Middle frontal gyrus (tissue), 1 donor: ENCODE measurements around the gene NUAK1.

Experiments
- DNase-seq: peaks from one replicate; pipeline ENCODE4 v3.0.0-alpha.2; 2015; ENCODE audit warnings: low spot score; ENCODE audit errors: extremely low spot score

Gene NUAK1

DNA sequence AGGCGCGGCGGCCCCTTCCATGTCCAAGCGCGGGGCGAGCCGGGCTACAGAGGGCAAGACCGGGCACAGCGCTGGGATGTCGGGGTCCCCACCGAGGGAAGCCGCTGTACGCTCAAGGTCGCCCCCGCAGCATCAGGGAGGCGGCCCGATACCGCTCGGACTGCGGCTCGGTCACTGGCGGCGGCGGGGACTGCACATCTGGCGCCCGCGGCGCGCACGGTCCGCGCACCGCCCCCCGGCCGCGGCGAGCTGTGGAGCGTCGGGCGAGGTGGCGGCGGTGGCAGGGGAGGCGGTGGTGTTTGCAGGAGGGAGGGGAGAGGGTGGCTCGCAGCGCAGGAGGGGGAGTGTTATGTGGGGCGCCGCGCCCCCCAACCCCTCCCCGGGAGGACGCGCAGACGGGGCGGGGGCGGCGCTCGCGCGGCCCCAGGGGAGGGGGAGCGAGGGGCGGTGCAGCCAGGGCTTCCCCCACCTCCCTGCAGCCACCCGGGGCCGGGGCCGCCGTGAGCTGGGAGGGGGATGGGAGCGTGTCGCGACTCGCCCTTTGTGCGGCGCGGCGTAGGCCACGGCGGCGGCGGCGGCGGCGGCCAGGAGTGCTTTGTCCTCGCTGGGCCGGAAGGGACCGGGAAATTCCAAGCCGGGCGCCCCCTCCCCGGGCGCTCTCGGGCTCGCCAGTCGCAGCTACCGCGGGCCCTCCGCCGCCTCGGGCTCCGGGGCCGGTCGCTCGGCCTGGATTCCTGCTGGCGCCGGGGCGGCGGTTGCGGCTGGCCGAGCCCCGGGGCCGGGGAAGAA lies at the start of gene NUAK1:
TSS of gene NUAK1 (minus strand) at position 322 of the 789 bp plus-strand sequence. CDS start at position 21, 301 bp downstream.
- no peak for DNase-seq

DNA sequence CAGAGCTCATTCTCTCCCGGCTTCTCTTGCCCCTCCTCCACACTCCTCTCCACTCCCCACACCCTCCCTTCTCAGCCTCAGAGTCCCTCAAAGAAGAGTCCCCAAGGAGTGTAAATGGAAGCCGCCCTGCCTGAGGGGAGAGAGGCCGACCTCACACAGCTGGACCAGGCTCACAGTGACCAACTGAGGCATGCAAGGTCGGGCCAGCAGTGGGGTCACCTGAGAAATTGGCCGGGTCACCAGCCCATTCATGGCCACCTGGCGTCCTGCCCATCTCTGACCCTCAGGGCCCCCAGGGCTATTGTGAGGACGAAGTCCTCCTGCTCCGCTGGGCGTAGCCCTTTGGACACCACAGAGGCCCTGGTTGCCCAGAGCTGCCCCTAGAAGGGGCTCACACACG lies 49.5 kb upstream of the NUAK1 start:
- DNase-seq: no peak

DNA sequence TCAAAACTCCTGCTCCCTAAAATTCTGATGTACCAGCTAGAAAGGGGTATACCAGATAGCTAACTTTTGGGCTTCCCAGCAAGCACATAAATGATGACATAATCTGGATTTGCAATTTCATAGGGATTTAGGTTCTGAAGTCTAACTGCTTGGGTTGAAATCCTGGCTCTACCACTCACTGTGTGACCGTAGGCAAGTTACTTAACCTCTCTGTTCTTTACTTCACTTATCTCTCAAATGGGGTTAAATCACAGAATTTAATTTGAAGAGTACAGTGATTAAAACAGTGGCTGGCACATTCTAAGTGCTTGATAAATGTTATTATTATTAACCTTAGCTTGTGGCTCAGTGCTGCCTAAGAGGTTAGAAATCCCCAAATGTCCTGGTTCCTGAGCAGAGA lies 49.1 kb upstream of the NUAK1 start:
- no peak for DNase-seq

DNA sequence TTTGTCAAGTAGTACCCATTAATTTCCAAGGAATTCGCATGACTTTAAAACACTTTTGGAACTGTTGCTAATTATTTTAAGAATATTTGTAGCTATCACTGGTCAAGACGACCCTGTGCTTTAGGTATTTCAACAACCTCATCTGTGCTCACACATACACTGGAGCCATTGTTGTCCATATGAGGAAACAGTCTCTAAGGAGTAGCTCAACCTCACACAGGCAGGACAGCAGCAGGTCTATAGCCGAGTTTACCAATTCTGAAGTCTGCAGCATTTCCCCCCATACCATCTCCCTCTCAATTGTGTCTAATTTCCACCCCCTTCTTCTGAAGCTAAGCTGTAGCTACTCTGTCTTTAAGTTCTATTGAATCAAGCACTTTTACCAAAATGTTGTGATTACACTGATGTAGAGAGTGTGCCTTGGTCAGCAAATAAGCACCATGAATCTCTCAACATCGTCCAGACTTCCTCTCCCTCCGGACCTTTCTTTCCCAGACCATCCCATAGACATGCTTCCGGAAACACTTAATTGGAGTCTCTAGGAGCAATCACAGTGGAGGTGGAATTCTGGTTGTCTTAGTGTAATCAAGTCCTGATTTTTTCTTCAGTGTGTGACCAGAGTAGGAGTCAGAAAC lies 48.5 kb upstream of the NUAK1 start:
- no peak for DNase-seq

DNA sequence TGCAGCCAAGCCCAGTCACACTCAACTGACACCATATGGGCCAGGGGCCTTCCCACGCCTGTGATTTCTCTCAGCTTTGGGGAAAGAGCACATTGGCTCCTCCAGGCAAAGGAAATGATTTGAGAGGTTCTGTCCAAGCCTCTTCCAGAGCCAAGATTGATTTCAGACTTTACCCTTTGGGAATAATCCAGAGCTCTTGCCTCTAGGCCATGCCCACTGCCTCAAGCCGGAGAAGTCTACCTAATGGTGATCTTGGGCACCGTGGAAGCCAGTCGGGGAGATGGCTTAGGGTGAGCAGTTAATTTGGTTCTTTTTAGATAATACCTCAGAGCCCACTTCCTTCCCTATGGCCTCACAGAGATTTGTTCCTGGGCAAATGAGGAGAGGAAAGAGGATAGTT lies 45.0 kb upstream of the NUAK1 start:
- no peak for DNase-seq

DNA sequence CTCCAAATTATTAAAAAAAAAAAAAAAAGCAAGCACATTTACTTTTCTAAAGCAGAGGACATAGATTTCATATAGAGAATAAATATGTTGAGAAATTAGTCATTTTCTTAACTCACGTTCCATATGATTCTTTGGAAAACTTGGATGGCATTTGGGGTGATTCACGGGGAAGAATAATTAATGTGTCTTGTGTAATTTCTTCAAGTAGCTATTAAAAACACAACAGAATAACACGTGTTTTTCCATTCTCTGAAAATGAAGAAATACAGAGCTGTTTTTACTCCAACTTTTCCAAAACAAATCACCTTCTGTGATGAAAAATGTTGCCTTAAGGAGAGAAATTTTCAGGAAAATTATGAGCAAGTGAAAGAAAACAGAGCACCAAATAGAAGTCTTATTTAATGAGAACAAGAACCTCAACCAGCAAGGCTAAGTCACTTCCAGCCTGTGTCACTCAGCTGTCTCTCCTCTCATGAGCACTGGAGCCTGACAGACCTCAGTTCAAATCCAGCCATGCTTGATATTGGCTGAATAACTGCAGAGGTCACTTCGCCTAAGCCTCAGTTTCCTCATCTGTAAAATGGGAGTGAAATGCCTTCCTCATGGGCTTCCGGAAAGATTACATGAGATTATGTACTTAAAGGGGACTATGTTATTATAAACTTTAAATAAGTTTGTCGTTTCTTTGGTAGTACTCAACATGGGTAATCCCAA lies 42.8 kb upstream of the NUAK1 start:
- DNase-seq: no peak

DNA sequence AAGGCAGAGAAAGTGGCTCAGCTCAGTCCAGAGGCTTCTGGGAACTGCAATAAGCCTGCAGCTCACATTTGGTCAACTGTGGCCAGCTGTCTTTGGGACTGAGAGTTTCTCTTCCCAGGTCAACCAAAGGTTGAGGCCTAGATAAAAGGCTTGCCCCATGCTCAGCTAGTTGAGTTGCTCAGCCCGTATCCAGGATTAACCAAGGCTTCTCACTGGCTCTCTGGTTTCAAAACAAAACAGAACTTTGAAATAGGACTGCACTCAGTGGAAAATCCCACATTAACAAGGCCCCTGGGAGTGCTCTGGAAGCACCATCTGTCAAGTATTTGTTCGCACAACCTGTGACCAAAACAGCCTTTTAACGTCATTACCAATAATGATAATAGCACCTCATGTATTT lies 40.3 kb upstream of the NUAK1 start:
- no peak for DNase-seq

DNA sequence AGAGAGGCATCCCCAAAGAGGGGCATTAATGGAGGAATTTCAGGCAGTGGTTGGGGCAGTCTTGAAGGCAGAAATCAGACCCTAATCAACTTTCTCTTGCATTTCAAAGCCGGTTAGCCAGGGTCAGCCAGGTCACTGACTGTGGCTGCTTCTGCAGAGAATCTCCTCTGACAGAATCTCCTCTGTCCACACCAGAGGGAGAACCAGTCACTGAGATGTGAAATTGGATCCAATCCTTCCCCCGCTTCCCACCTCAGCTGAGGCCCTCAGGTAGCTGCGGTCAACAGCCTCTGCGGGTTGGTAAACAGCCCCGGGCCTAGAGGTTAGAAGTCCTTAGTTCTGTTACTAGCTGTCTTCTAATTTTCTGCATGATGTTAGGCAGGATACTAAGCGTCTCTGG lies 39.8 kb upstream of the NUAK1 start:
- DNase-seq: no peak

DNA sequence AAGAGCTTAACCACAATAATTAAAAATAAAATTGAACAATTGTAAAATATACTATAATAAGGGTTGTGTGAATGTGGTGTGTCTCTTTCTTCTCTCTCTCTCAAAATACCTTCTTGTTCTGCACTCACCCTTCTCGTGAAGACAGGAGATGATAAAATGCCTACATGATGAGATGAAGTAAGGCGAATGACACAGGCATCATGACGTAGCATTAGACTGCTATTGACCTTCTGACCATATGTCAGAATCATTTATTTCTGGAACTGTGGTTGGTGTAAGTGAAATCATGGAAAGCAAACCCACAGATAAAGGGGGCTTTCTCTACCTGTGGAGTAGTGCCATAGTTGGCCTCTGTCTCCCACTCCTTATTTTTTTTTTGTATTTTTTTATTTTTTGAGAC lies 37.8 kb upstream of the NUAK1 start:
- DNase-seq: no peak

DNA sequence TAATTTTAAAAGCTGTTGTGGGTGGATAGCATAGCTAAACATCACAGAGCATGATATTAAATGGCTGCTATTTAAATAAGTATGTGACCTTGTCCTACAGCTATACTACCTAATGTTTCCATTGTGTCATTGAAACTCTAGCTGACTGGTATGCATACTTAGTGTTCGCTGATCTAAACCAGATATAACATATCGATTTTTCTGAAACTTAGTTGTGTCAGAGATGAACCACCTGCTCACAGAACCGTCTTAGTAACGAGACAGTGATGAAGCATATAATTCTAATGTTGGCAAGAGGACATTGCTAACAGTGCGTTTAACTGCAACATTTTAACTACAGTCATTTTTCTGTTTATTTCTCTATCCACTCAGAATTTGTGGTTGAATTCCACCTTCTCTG lies 36.1 kb upstream of the NUAK1 start:
- DNase-seq: no peak

DNA sequence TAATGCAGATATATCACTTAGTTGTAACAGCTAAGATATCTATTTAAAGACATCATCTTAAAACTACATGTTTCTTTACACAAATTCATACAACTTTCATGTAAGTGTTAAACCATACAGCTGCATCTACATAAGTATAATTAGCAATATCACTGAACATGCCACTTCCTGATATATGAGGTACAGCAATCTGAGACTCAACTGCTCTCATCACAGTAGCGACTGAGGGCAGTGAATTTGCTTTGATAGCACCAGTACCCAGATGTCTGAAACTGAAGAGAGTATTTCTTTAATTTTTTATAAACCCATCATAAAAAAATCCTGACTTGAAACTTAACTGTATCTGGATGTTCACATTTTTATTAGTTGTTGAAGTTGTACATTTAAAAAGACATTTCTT lies 34.7 kb upstream of the NUAK1 start:
- no peak for DNase-seq

DNA sequence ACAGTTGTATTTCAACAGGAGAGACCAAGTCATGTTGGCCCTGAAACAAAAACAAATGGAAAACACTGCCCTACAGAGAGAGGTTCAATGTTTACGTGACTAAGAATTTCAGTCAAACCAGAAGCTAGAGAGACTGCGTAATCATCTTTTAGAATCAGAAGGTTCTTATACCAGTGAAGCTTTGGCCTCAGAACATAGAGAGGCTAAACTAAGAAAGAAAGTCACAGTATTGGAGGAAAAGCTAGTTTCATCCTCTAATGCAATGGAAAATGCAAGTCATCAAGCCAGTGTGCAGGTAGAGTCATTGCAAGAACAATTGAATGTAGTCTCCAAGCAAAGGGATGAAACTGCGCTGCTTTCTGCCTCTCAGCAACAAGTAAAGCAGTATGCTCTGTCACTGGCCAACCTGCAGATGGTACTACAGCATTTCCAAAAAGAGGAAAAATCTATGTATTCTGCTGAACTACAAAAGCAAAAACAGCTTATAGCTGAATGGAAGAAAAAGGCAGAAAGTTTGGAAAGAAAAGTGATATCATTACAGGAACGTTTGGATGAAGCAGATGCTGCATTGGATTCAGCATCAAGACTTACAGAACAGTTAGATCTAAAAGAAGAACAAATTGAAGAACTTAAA lies 32.5 kb upstream of the NUAK1 start:
- no peak for DNase-seq

DNA sequence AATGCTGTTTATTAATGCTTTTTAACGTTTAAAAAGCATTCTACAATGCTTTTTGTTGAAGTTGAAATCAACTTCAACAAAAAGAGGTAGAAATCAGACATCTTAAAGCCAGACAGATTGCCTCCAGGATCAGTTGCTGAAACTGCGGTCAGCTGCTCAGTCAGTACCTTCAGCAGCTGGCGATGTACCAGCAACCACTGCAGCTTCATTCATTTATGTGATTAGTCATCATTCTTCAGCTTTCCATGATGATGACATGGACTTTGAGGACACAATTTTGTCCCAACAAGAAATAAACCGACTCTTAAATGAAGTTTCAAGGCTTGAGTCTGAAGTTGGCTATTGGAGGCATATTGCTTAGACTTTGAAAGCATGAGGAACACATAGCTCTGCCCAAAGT lies 31.5 kb upstream of the NUAK1 start:
- DNase-seq: no peak

DNA sequence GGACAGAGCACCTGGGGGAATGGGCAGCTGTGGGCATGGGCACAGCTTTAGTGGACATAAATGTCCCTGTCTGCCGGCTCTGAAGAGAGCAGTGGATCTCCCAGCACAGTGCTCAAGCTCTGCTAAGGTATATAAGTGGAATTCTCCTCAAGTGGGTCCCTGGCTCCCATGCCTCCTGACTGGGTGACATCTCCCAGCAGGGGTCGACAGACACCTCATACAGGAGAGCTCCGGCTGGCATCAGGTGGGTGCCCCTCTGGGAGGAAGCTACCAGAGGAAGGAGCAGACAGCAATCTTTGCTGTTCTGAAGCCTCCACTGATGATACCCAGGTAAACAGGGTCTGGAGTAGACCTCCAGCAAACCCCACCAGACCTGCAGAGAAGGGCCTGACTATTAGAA lies 25.0 kb upstream of the NUAK1 start:
- no peak for DNase-seq

DNA sequence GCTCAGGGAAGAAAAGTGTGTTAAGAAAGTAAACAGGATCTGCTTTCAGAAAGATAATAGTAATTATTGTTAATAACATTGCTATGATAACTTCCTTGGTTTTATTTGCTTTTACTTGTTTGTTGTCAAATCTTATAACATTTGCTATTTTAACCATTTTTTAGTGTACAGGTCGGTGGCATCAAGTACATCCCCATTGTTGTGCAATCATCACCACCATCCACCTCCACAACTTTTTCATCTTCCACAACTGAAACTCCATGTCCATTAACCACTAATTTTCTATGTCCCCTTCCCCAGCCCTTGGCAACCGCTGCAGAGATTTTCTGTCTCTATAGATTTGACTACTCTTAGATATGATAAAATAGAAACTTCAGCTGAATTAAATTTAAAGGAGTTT lies 22.7 kb upstream of the NUAK1 start:
- no peak for DNase-seq

DNA sequence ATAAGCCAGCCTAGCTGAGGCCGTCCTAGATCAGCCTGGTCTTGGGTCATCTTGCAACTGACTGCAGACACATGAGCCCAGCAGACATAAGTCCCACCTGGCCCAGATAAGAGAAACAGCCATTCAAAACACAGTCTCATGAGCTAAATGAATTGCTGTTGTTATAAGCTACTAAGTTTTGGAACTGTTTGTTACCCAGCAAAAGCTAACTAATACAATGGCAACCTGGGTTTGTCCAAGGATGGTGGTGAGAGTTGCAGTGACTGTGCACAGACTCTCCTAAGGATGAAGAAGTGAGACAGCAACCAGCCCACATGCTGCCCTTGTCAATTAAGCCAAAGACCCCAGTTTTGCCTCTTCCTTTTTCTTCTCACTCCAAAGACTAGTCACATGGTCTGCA lies 22.2 kb upstream of the NUAK1 start:
- DNase-seq: no peak

DNA sequence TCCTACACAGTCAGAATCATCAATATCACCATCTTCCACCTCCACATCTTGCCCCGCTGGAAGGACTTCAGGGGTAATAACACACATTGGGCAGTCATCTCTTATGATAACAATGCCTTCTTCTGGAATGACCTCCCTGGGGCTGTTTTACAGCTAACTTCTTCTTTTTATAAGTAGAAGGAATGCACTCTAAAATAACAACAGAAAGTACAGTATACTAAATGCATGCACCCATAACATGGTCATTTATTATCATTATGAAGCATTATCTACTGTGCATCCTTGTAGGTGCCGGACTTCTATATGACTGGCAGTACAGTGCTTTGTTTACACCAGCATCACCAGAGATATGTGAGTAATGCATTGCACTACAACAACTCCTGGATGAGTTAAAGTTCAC lies 19.0 kb upstream of the NUAK1 start:
- no peak for DNase-seq

DNA sequence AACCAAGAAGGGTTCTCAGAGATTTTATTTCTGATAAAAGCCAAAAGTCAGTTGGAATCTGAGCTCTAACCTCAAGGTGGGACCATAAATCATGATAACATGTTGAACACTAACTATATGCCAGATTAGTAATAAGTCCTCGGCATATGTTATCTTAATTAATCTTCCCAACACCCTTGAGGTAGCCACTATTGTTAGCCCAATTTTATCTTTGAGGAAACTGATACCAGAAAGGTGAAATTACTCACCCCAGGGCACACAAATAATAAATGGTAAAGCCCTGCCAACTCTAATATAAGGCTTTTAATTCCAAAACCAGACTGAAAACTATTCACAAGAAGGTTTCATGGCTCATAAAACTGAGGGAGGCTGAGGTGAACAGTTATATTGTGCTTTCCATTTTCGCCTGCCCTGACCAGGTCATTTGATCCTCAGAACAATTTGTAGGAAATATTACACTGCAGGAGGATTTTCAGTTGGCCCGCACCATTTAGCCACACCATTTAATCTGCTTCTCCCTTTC lies 16.1 kb upstream of the NUAK1 start:
- no peak for DNase-seq

DNA sequence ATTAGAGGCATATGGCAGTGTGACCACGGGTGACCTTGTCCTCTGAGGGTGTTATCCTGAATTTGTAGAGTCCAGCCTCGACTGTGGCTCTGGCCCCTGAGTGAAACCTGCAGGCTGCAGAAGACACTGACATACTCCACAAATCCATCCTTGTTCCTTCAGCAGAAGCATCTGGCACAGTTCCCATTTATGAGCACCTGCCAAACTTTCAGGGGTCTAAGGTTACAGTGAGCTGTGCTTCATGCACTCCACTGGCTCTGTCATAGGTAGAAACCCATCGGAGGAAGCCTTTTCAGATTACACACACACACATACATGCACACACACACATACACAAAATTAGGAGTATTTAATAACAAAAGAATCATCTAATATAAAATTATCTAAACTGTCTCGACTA lies 13.6 kb upstream of the NUAK1 start:
- DNase-seq: no peak

DNA sequence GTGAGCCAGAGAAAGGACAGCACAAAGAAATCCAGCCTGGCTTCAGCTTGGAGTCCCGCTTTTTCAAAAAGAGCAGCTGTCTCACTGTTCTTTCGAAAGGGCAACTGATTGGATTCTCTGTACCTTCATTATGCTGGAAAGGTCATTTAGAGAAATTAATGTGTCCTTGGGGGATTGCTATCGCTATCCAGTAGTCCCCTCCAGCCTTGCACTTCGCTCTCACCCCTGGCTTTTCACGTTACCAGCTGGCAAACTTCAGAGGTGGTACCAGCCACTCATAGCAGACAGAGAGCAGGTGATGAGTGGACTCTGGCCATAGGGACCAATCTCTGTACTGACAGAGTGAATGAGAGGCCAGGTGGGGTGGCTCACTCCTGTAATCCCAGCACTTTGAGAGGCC lies 11.8 kb upstream of the NUAK1 start:
- DNase-seq: no peak

DNA sequence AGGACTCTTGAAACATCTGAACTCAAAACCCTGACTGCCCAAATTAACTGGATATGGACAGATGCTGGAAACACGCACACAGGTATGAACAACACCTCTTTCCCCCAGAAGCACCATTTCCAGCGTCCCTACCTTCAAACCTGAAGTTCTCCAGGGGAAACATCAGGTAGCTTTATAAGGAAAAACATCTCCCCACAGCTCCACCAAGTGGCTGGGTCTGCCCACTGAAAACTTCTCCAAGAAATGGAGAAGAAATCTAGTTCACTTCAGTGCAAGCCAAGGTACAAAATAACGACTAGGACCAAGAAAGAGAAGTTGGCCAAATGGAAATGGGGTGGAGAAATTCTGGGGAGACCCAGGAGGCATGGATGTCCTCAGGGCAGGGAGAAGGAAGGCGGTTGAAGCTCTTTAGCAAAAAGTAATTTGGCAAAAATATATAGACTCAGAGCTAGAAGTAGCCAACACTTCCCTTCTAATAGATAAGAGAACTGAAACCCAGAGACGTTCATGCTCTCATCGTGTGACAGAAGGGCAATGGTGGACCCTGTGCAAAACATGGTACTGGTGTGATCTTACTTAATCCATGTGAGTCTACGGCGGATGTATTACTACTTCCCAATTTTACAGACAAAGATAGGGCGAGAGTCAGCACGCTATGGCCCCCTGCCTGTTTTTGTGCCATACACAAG lies 10.5 kb upstream of the NUAK1 start:
- no peak for DNase-seq
